SKM-1 (cell line): ENCODE data around the gene LPP.
"Not testable (repeated sequence)": the region's sequence is repeated elsewhere in the genome, so short reads cannot be mapped to it uniquely, and the experiment has no call there.

Experiments
- DNase-seq: peaks from one replicate; lab custom pipeline; 2025; ENCODE audit not compliant: unreplicated experiment; lab: John Stamatoyannopoulos, UW

Gene LPP

GRCh38 chr3:188693435-188693834 is 539.5 kb downstream of the LPP start:
- no peak for DNase-seq

- no peak for DNase-seq
These were observed 541.3 kb downstream of the LPP start for GRCh38 chr3:188695241-188695640.

GRCh38 chr3:188697127-188697526 is 543.2 kb downstream of the LPP start:
- no peak for DNase-seq

GRCh38 chr3:188698436-188698835 is 544.5 kb downstream of the LPP start:
- DNase-seq, result no peak

GRCh38 chr3:188700501-188700900 is 546.5 kb downstream of the LPP start:
- no peak for DNase-seq

- DNase-seq, result no peak
These were observed 547.0 kb downstream of the LPP start for GRCh38 chr3:188700918-188701317.

- peak; percentile 65 for DNase-seq
These were observed 547.6 kb downstream of the LPP start for GRCh38 chr3:188701485-188701969.

GRCh38 chr3:188702028-188702427 is 548.1 kb downstream of the LPP start:
- DNase-seq, result not testable (repeated sequence)

GRCh38 chr3:188706176-188706575 is 552.2 kb downstream of the LPP start:
- DNase-seq, result no peak

GRCh38 chr3:188706599-188706998 is 552.6 kb downstream of the LPP start:
- DNase-seq, result no peak

GRCh38 chr3:188707381-188708288 is 553.7 kb downstream of the LPP start:
- no peak for DNase-seq

GRCh38 chr3:188711881-188712247 is 557.9 kb downstream of the LPP start:
- no peak for DNase-seq

GRCh38 chr3:188712248-188712924 is 558.4 kb downstream of the LPP start:
- peak; percentile 92 for DNase-seq

- no peak for DNase-seq
These were observed 559.0 kb downstream of the LPP start for GRCh38 chr3:188712991-188713390.

- DNase-seq, result no peak
These were observed 565.6 kb downstream of the LPP start for GRCh38 chr3:188719545-188719944.

- no peak for DNase-seq
These were observed 566.3 kb downstream of the LPP start for GRCh38 chr3:188720215-188720614.

- no peak for DNase-seq
These were observed 566.7 kb downstream of the LPP start for GRCh38 chr3:188720636-188721035.

GRCh38 chr3:188721312-188721711 is 567.4 kb downstream of the LPP start:
- no peak for DNase-seq

- DNase-seq, result no peak
These were observed 568.0 kb downstream of the LPP start for GRCh38 chr3:188721990-188722389.

GRCh38 chr3:188722963-188723362 is 569.0 kb downstream of the LPP start:
- no peak for DNase-seq

GRCh38 chr3:188727052-188727451 is 573.1 kb downstream of the LPP start:
- DNase-seq, result no peak

GRCh38 chr3:188728371-188728896 is 574.5 kb downstream of the LPP start:
- DNase-seq, result no peak
